GM23338 (cell line): ENCODE results near the gene GUCD1. TPM values are rescaled to one million over a fixed set of nuclear protein-coding genes. Genes with fewer than 3 reads are reported as not detected.

Experiments used
- ATAC-seq: fragments of 200-7000 bp; cut with Tn5 transposase; 3 replicates; pipeline ENCODE4 v1.9.1; 2020
- DNase-seq: peaks from one replicate; pipeline ENCODE4 v3.0.0-alpha.2; 2015; ENCODE audit warnings: low spot score
- H2AFZ ChIP-seq: fragments of 200-600 bp; sonication (generic); 2 replicates; pipeline ENCODE4 v1.8.0; 2016; ENCODE audit warnings: antibody characterized with exemption, mild to moderate bottlenecking, moderate library complexity
- H3F3A ChIP-seq: fragments of 200-600 bp; sonication (generic); replicated peaks from 2 replicates; pipeline ENCODE4 v1.8.0; 2017; ENCODE audit warnings: antibody characterized with exemption, mixed run types, low read depth
- H3K27ac ChIP-seq: fragments of 200-600 bp; sonication (generic); 2 replicates; pipeline ENCODE4 v1.6.1; 2016; ENCODE audit warnings: low read depth
- H3K27me3 ChIP-seq: fragments of 200-600 bp; sonication (generic); 2 replicates; pipeline ENCODE4 v1.8.0; 2016; ENCODE audit warnings: mild to moderate bottlenecking, mixed run types, moderate library complexity; ENCODE audit not compliant: insufficient read depth
- H3K36me3 ChIP-seq: fragments of 200-600 bp; sonication (generic); 2 replicates; pipeline ENCODE4 v1.8.0; 2016; ENCODE audit warnings: mild to moderate bottlenecking; ENCODE audit not compliant: insufficient read depth
- H3K4me1 ChIP-seq: fragments of 200-600 bp; sonication (generic); 2 replicates; pipeline ENCODE4 v1.8.0; 2016; ENCODE audit warnings: mild to moderate bottlenecking, moderate library complexity; ENCODE audit not compliant: insufficient read depth
- H3K4me2 ChIP-seq: fragments of 200-600 bp; sonication (generic); 2 replicates; pipeline ENCODE4 v1.7.1; 2017; ENCODE audit warnings: mixed run types
- H3K4me3 ChIP-seq: fragments of 200-600 bp; sonication (generic); 2 replicates; pipeline ENCODE4 v1.6.1; 2016; ENCODE audit warnings: mixed run types
- H3K79me2 ChIP-seq: fragments of 200-600 bp; sonication (generic); replicated peaks from 2 replicates; pipeline ENCODE4 v1.8.0; 2017; ENCODE audit warnings: mild to moderate bottlenecking; ENCODE audit not compliant: insufficient read depth
- H3K9me2 ChIP-seq: fragments of 200-600 bp; sonication (generic); 2 replicates; pipeline ENCODE4 v1.8.0; 2017; ENCODE audit not compliant: insufficient read depth
- H4K20me1 ChIP-seq: fragments of 200-600 bp; sonication (generic); replicated peaks from 2 replicates; pipeline ENCODE4 v1.8.0; 2017; ENCODE audit warnings: mild to moderate bottlenecking; ENCODE audit not compliant: insufficient read depth
- H3K27ac Mint-ChIP-seq: 2 replicates; pipeline ENCODE4 v1.8.0; 2020; ENCODE audit warnings: inconsistent platforms, mild to moderate bottlenecking, moderate library complexity, mixed read lengths
- H3K27me3 Mint-ChIP-seq: 3 replicates; pipeline ENCODE4 v1.8.0; 2022; ENCODE audit warnings: low read depth, mild to moderate bottlenecking, moderate library complexity, mixed read lengths, inconsistent platforms; ENCODE audit not compliant: insufficient read depth, poor library complexity
- H3K36me3 Mint-ChIP-seq: 3 replicates; pipeline ENCODE4 v1.8.0; 2021; ENCODE audit warnings: low read depth, mild to moderate bottlenecking, inconsistent platforms, moderate library complexity, mixed read lengths
- H3K4me1 Mint-ChIP-seq: 3 replicates; pipeline ENCODE4 v1.8.0; 2020; ENCODE audit warnings: mild to moderate bottlenecking, inconsistent platforms, mixed read lengths
- H3K4me3 Mint-ChIP-seq: 3 replicates; pipeline ENCODE4 v1.8.0; 2021; ENCODE audit warnings: moderate library complexity, mild to moderate bottlenecking, inconsistent platforms, mixed read lengths
- H3K9me3 Mint-ChIP-seq: 3 replicates; pipeline ENCODE4 v1.8.0; 2020; ENCODE audit warnings: moderate library complexity, mild to moderate bottlenecking, inconsistent platforms, mixed read lengths
- CREB1 ChIP-seq: fragments of 250-450 bp; sonication (Bioruptor Pico); IDR thresholded peaks from 2 replicates; pipeline ENCODE4 v1.5.0; 2020; ENCODE audit warnings: low read depth, mild to moderate bottlenecking, moderate library complexity
- EZH2 ChIP-seq: fragments of 200-600 bp; sonication (generic); IDR thresholded peaks from one replicate; pipeline ENCODE4 v1.8.0; 2017; ENCODE audit warnings: antibody characterized with exemption, mild to moderate bottlenecking, low read depth; ENCODE audit not compliant: unreplicated experiment
- EZH2phosphoT487 ChIP-seq: fragments of 200-600 bp; sonication (generic); IDR thresholded peaks from one replicate; pipeline ENCODE4 v1.8.1; 2018; ENCODE audit warnings: antibody characterized with exemption; ENCODE audit not compliant: unreplicated experiment
- NANOG ChIP-seq: IDR thresholded peaks from 2 replicates; pipeline ENCODE4 v1.6.1; 2016; ENCODE audit warnings: antibody characterized with exemption, borderline replicate concordance
- POLR2AphosphoS5 ChIP-seq: IDR thresholded peaks from 2 replicates; pipeline ENCODE4 v1.6.1; 2016; ENCODE audit warnings: antibody characterized with exemption, low read depth
- ZNF114 ChIP-seq: fragments of 250-450 bp; sonication (Bioruptor Pico); IDR thresholded peaks from 2 replicates; pipeline ENCODE4 v1.5.0; 2020; ENCODE audit warnings: mild to moderate bottlenecking, moderate library complexity
- ZNF462 ChIP-seq: fragments of 250-450 bp; sonication (Bioruptor Pico); IDR thresholded peaks from 2 replicates; pipeline ENCODE4 v1.5.0; 2020; ENCODE audit warnings: mild to moderate bottlenecking, moderate library complexity
- polyA plus RNA-seq: library from polyadenylated mRNA; unstranded; fragments of >200 nt; fragmentation: Nextera tagmentation; extraction: Ambion mirVana; gene quantifications from 2 replicates; pipeline ENCODE4 v1.2.1, GENCODE V29; 2016
- total RNA-seq: library from RNA; depleted of rRNA; stranded (reverse); fragments of >200 nt; shearing (Covaris generic); gene quantifications from 2 replicates; pipeline ENCODE4 v1.2.3, GENCODE V29; 2014

Gene GUCD1
- total and polyA plus RNA-seq, 2 experiments from 2014 or later = 39.0 to 106 TPM

GRCh38 chr22:24566899-24567511 lies 12.1 kb upstream of the GUCD1 start (continued):
- TF ChIP-seq ZNF462 (CRISPR knock-in tag) (no peak), CREB1 (CRISPR knock-in tag) (no peak), NANOG (no peak)

- TF ChIP-seq EZH2 (no peak), EZH2phosphoT487 (no peak), ZNF462 (CRISPR knock-in tag) (no peak), ZNF114 (CRISPR knock-in tag) (no peak), POLR2AphosphoS5 (no peak)
- Mint-ChIP-seq H3K4me3 (no peak overlapping the region), H3K27me3 (no peaks in the 10 kb centered on the region), H3K4me1 (no peaks in the 10 kb centered on the region), H3K36me3 (peaks cover 59% of the 10 kb centered on the region), H3K9me3 (no peaks in the 10 kb centered on the region), H3K27ac (no peak overlapping the region)
- no peak for DNase-seq
- no peaks in the 10 kb centered on the region for H3K9me2 ChIP-seq
- peaks cover 35% of the 10 kb centered on the region for H3K36me3 ChIP-seq
- peaks cover 64% of the 10 kb centered on the region for H4K20me1 ChIP-seq
- ATAC-seq = no peak
- H3K79me2 ChIP-seq = peaks cover 86% of the 10 kb centered on the region
- no peak overlapping the region for H3K4me2 ChIP-seq
- no peaks in the 10 kb centered on the region for H3K27me3 ChIP-seq
- no peak overlapping the region for H2AFZ ChIP-seq
- H3K4me1 ChIP-seq = no peaks in the 10 kb centered on the region
- no peak overlapping the region for H3K27ac ChIP-seq
- no peak overlapping the region for H3K4me3 ChIP-seq
- 0 out of 2 replicates have a peak, but pooled peaks cover 5% of the 10 kb centered on the region for H3F3A ChIP-seq
These were observed 10.1 kb upstream of the GUCD1 start for GRCh38 chr22:24565077-24565476.
